AG09319 (cell line): ENCODE measurements around the gene TANC1.

Experiments
- DNase-seq: peaks from one replicate; pipeline ENCODE4 v3.0.0-alpha.2; 2010; ENCODE audit warnings: low read depth; ENCODE audit errors: extremely low read depth
- TF ChIP-seq, protein P1 (sequence below): IDR thresholded peaks from 2 replicates; pipeline ENCODE4 v1.5.1; 2011; ENCODE audit warnings: low read depth, mild to moderate bottlenecking, inconsistent platforms, low read length, moderate library complexity

The TANC1 gene

DNA sequence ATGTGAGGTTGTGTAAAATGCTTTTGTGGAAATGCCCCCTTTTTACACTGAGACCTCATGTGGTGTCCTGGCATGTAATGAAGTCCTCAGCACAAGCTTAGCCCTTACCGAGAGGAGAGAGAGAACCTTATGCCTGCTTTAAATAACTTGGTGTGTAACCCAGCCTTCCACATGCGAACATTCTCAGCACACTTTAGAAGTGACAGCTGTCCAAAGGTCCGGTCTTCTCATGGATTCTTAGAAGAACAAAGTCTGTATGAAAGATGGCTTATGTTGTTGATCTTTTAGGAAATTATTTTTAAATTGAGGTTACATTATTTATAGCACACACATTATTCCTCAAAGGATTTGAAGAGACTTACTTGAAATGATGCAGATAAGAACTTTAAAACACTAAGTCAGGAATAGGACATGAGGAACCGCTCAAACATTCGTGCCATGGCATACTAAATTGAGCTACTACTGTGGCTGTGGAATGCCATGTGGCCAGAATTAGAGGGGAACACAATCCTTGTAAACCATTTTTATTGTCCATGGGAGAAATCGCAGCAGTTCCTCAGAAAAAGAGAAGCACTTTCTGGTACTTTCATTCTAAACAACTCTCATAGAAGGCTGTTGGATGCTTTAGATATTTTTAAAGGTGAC is 238.4 kb downstream of the TANC1 start:
- DNase-seq, result no peak
- TF ChIP-seq, protein P1, sequence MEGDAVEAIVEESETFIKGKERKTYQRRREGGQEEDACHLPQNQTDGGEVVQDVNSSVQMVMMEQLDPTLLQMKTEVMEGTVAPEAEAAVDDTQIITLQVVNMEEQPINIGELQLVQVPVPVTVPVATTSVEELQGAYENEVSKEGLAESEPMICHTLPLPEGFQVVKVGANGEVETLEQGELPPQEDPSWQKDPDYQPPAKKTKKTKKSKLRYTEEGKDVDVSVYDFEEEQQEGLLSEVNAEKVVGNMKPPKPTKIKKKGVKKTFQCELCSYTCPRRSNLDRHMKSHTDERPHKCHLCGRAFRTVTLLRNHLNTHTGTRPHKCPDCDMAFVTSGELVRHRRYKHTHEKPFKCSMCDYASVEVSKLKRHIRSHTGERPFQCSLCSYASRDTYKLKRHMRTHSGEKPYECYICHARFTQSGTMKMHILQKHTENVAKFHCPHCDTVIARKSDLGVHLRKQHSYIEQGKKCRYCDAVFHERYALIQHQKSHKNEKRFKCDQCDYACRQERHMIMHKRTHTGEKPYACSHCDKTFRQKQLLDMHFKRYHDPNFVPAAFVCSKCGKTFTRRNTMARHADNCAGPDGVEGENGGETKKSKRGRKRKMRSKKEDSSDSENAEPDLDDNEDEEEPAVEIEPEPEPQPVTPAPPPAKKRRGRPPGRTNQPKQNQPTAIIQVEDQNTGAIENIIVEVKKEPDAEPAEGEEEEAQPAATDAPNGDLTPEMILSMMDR, result no peak

DNA sequence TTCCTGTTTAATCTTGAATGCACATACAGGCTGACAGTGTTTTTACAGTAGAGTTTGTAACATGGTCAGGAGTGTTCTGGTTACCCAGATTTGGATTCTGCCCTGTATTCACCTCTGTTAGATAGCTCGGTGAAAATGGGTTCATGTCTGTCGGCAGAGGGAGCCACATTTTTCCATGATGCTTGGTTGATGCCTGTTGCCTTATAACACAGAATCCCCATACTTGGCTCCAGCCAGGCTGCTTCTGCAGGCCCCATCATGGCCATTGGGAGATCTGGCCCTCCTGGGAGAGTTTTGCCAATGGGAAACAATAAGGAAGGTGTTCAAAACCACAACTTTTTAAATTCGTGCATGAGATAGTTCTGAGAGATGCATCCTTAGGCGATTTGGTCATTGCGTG is 240.0 kb downstream of the TANC1 start:
- DNase-seq, result no peak
- TF ChIP-seq, protein P1, result no peak

DNA sequence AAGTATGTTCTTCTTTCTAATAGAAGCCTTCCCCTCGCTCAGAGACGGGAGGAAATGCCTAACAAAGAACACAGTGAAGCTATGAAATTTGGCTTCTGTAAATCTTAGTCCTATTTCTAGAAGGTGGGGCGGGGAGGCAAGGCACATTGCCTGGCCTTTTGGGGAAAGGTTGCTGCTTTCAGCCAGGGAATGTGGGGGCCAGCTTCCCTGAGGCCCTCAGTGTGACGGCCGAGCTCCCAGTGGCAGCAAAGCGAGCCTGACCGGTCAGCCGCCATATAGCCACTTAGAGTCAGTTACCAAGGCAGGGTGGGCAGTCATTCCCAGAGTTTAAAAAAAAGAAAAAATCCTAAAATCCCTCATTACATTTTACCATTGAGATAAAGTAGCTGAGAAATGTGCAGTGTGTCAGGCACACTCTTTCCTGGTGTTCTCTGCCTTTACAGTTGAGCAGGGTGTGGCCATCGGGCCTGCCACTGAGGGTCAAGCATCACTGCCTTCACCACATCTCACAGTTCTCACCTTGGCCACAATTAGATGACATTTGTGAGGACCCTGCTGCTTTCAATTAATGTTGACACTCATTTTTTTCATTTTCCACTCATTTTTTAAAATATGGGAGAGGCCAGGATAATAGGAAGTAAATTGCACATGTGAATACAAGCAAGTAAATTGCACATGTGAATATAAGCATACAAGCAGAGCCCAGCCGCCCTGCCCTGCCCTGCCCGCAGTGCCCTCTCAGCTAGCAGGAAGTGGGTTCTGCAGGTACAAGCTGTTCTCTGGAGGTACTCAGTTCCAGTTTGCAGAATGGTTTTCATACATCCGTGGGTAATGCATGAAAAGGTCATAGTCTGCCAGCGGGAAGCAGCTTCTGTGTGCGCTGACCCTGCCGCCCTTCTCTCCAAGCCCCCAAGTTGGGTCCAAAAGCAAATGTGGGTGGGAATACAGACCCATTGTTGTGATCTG is 241.2 kb downstream of the TANC1 start:
- DNase-seq, result no peak
- TF ChIP-seq, protein P1, result no peak

DNA sequence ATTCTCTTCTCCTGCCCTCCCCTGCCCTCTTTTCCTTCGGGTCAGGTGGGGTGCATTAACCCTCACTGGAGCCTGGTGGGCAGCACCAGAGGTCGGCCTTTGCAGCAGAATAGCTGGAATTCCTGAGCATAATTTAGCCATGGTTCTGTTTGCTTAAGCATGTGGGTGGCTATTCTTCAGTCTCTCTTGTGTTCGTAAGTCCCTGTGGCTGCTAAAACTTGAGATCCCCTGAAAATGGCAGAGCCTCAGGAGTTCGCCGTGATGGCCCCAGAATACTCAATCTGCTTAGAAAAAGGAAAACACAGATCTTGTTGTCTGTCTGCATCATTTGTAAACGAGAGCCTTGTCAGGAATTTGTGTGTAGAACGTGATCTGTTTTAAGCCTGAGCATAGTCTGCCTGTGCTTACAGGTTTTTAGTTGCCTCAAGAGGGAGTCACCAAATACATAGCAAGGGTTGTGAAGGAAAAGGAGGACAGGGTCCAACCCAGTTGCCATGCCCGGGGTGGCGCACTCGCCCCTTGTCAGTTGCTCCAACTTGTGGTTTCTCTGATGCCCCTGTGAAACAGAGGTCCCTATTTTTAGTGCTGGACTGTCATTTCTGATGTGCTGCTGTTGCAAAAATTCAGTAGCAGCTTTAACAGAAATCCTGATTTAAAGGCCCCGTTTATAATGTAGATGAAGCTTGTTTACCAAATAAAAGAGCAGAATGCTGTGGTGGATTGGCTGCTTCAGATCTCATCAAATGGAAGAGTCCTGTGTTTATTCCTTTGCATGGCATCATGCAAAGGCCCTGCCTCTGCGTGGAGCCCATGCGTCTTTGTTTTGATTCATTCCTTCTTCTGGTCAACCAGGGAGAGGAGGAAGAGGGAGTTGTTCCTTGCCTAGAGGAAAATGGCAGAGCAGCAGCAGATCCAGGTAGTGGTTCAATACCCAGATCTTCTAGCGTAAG is 243.3 kb downstream of the TANC1 start:
- TF ChIP-seq, protein P1, result no peak
- DNase-seq, result no peak

DNA sequence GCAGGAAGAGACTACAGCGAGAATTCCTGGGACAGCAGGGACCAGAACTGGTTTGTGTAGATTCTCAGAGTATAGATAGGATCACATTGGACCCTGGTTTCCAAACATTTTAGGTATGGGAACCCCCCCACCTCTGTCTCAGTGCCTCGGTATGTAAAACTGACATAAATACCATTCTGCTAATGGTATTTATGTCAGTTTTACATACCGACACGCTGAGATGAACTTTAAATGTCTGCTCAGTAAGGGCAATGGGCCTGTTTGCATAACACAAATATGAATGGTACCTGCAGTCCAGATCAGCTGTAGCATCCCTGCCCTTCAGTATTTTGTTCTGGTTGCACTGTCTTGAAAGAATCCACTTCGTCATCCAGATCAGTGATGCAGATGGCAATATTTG is 244.9 kb downstream of the TANC1 start:
- no peak for DNase-seq
- TF ChIP-seq, protein P1, result no peak

DNA sequence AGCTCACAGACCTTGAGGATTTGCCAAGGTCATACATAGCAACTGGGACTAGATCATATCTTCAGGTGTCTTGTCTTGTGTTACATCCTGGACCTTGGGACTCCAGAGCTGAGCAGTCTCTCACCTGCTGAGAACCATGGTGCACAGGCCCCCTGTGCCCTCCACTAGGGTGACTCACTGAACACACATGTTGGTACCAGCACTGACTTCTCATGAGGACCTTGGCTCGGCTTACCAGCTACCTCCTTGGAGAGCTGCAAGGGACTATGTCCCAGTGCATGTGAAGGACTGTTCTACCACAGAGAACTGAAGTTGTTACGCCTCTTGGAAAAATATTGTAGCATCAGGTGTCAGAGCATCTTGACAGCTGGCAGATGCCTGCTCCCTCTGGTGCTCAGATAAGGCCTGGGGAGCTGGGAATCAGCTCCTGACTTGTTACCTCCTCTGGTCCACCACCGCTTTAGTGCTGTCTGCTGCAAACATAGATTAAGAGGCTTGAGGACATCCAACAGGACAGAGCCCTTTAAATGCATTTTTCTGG is 246.0 kb downstream of the TANC1 start:
- TF ChIP-seq, protein P1, result no peak
- no peak for DNase-seq
